Progenitor cell of endocrine pancreas (in vitro differentiated cells): ENCODE measurements around the gene SRGAP1. TPM values are rescaled to one million over a fixed set of nuclear protein-coding genes. Genes with fewer than 3 reads are reported as not detected.

Experiments used
- DNase-seq: peaks from one replicate; pipeline ENCODE4 v3.0.0; 2021; ENCODE audit warnings: low spot score; ENCODE audit not compliant: unreplicated experiment
- H3K27ac Mint-ChIP-seq: 2 replicates; pipeline ENCODE4 v1.8.0; 2021; ENCODE audit warnings: mild to moderate bottlenecking, moderate library complexity, mixed read lengths
- H3K27me3 Mint-ChIP-seq: 2 replicates; pipeline ENCODE4 v1.8.0; 2021; ENCODE audit warnings: mixed read lengths
- H3K36me3 Mint-ChIP-seq: 2 replicates; pipeline ENCODE4 v1.8.0; 2022; ENCODE audit warnings: mixed read lengths; ENCODE audit not compliant: insufficient read depth
- H3K4me1 Mint-ChIP-seq: 2 replicates; pipeline ENCODE4 v1.8.0; 2021; ENCODE audit warnings: low read depth, mixed read lengths
- H3K4me3 Mint-ChIP-seq: 2 replicates; pipeline ENCODE4 v1.8.0; 2021; ENCODE audit warnings: low read depth, mild to moderate bottlenecking, moderate library complexity, mixed read lengths
- H3K9me3 Mint-ChIP-seq: 2 replicates; pipeline ENCODE4 v1.8.0; 2021; ENCODE audit warnings: low read depth, mixed read lengths
- CTCF ChIP-seq: fragments of 200-600 bp; sonication (generic); IDR thresholded peaks from one replicate; pipeline ENCODE4 v1.5.0; 2021; ENCODE audit warnings: antibody characterized with exemption, mild to moderate bottlenecking; ENCODE audit not compliant: unreplicated experiment
- total RNA-seq: library from RNA; stranded (reverse); gene quantifications from 2 replicates; pipeline ENCODE4 v1.2.1, GENCODE V29; 2021

Gene SRGAP1
- total RNA-seq, 1 donor from 2014 or later = 23.1 TPM

GRCh38 chr12:63948211-63948610, 103.7 kb downstream of the SRGAP1 start:
- Mint-ChIP-seq H3K36me3 (no peaks in the 10 kb centered on the region), H3K4me1 (peaks cover 14% of the 10 kb centered on the region), H3K27ac (no peak overlapping the region), H3K27me3 (no peaks in the 10 kb centered on the region), H3K9me3 (no peaks in the 10 kb centered on the region), H3K4me3 (no peak overlapping the region)
- no peak for TF ChIP-seq CTCF
- no peak for DNase-seq

- Mint-ChIP-seq H3K4me1 (peaks cover 14% of the 10 kb centered on the region), H3K27me3 (no peaks in the 10 kb centered on the region), H3K27ac (no peak overlapping the region), H3K4me3 (no peak overlapping the region), H3K36me3 (no peaks in the 10 kb centered on the region), H3K9me3 (no peaks in the 10 kb centered on the region)
- TF ChIP-seq CTCF = no peak
- no peak for DNase-seq
Observed at GRCh38 chr12:63949902-63950301, 105.4 kb downstream of the SRGAP1 start.

GRCh38 chr12:63952995-63953394, 108.5 kb downstream of the SRGAP1 start:
- Mint-ChIP-seq H3K27ac (no peak overlapping the region), H3K27me3 (no peaks in the 10 kb centered on the region), H3K9me3 (no peaks in the 10 kb centered on the region), H3K36me3 (no peaks in the 10 kb centered on the region), H3K4me3 (no peak overlapping the region), H3K4me1 (peaks cover 14% of the 10 kb centered on the region)
- no peak for DNase-seq
- TF ChIP-seq CTCF = no peak

GRCh38 chr12:63955831-63956666, 111.5 kb downstream of the SRGAP1 start:
- TF ChIP-seq CTCF = no peak
- DNase-seq = no peak
- Mint-ChIP-seq H3K4me1 (peaks cover 3% of the 10 kb centered on the region), H3K36me3 (no peaks in the 10 kb centered on the region), H3K4me3 (no peak overlapping the region), H3K27me3 (no peaks in the 10 kb centered on the region), H3K9me3 (no peaks in the 10 kb centered on the region), H3K27ac (peak overlapping the region; percentile 56)

GRCh38 chr12:63957496-63957895, 113.0 kb downstream of the SRGAP1 start:
- no peak for DNase-seq
- H3K36me3 Mint-ChIP-seq = no peaks in the 10 kb centered on the region
- no peak overlapping the region for H3K27ac Mint-ChIP-seq
- H3K9me3 Mint-ChIP-seq = no peaks in the 10 kb centered on the region
- no peaks in the 10 kb centered on the region for H3K27me3 Mint-ChIP-seq
- no peak overlapping the region for H3K4me3 Mint-ChIP-seq
- no peak for TF ChIP-seq CTCF
- H3K4me1 Mint-ChIP-seq = peaks cover 6% of the 10 kb centered on the region
